HG02678 (cell line): ENCODE data around the gene GNB1.
A peak's percentile ranks its signal among the peaks of the same experiment; 100 is the strongest.

Experiments
- ATAC-seq: cut with Tn5 transposase; IDR thresholded peaks from one replicate; pipeline ENCODE4 v1.9.1; 2021; ENCODE audit warnings: mild to moderate bottlenecking, moderate library complexity; ENCODE audit not compliant: unreplicated experiment

The GNB1 gene

GRCh38 chr1:1910651-1911331, 19.9 kb upstream of the GNB1 start:
- no peak for ATAC-seq

- ATAC-seq, result no peak
These were observed 19.2 kb upstream of the GNB1 start for GRCh38 chr1:1910033-1910465.

GRCh38 chr1:1908506-1908791, 17.6 kb upstream of the GNB1 start:
- ATAC-seq, result no peak

- ATAC-seq, result peak; percentile 32
These were observed 16.3 kb upstream of the GNB1 start for GRCh38 chr1:1907098-1907736.

- ATAC-seq, result peak; percentile 29
These were observed 15.6 kb upstream of the GNB1 start for GRCh38 chr1:1906185-1907097.

GRCh38 chr1:1903224-1903623, 12.3 kb upstream of the GNB1 start:
- no peak for ATAC-seq

GRCh38 chr1:1901641-1902294, 10.9 kb upstream of the GNB1 start:
- ATAC-seq, result no peak

- ATAC-seq, result no peak
These were observed 10.2 kb upstream of the GNB1 start for GRCh38 chr1:1900883-1901640.

- ATAC-seq, result no peak
These were observed 9.1 kb upstream of the GNB1 start for GRCh38 chr1:1899967-1900327.

GRCh38 chr1:1899266-1899966, 8.5 kb upstream of the GNB1 start:
- ATAC-seq, result no peak

GRCh38 chr1:1898246-1898933, 7.5 kb upstream of the GNB1 start:
- ATAC-seq, result no peak

GRCh38 chr1:1895456-1896336, 4.8 kb upstream of the GNB1 start:
- no peak for ATAC-seq

- ATAC-seq, result no peak
These were observed 4.2 kb upstream of the GNB1 start for GRCh38 chr1:1895060-1895418.

GRCh38 chr1:1894354-1895059, 3.6 kb upstream of the GNB1 start:
- no peak for ATAC-seq

- ATAC-seq, result no peak
These were observed 3.1 kb upstream of the GNB1 start for GRCh38 chr1:1893997-1894353.

GRCh38 chr1:1893291-1893985, 2.6 kb upstream of the GNB1 start:
- no peak for ATAC-seq

- no peak for ATAC-seq
These were observed 1.9 kb upstream of the GNB1 start for GRCh38 chr1:1892763-1893120.
